ENCODE results near the gene GPR89B. TPM values are rescaled to one million over a fixed set of nuclear protein-coding genes. Genes with fewer than 3 reads are reported as not detected.

The GPR89B gene
- total and polyA plus RNA-seq, 2 of the 8 experiments (the other 6 are each of a cell fraction or from before 2014, with no cell fraction given), result 19.5 to 32.5 TPM

- H3K23ac ChIP-seq (ENCODE audit: insufficient read length), result no peak overlapping the region
- FAIRE-seq, result no peak
- H3K27me3 ChIP-seq (replicated peaks in 1 of 4; ENCODE audit: control insufficient read depth in 3 of 4, extremely low read depth in 1 of 4, insufficient read depth in 3 of 4, low read length in 3 of 4), result no peaks in the 10 kb centered on the region; a peak in 1 of 7 replicates
- no peak for TF ChIP-seq GABPA (IDR thresholded peaks at IDR 0.05; ENCODE audit: borderline replicate concordance, insufficient read depth, low read length)
- TF ChIP-seq RAD21 (IDR thresholded peaks at IDR 0.05 in 1 of 2, conservative IDR thresholded peaks at IDR 0.05 in 1 of 2; ENCODE audit: low read depth in 2 of 2, low read length in 2 of 2), result no peak
- TF ChIP-seq RNF2 (IDR thresholded peaks at IDR 0.05; ENCODE audit: borderline replicate concordance, low read depth, low read length, missing control alignments, poor library complexity, severe bottlenecking), result no peak
- TF ChIP-seq TCF12 (IDR thresholded peaks at IDR 0.05; ENCODE audit: low read depth, low read length), result no peak
- TF ChIP-seq TEAD4 (IDR thresholded peaks at IDR 0.05; ENCODE audit: low read depth, low read length), result no peak
- no peak for TF ChIP-seq RXRA (IDR thresholded peaks at IDR 0.05; ENCODE audit: insufficient read depth, low read depth, low read length)
- no peak for TF ChIP-seq USF2 (IDR thresholded peaks at IDR 0.05; ENCODE audit: low read length)
- TF ChIP-seq EP300 (IDR thresholded peaks at IDR 0.05; ENCODE audit: borderline replicate concordance in 1 of 2, low read depth in 2 of 2, low read length in 2 of 2), result no peak
- TF ChIP-seq CHD2 (IDR thresholded peaks at IDR 0.05; ENCODE audit: low read length), result no peak
- no peak for TF ChIP-seq POLR2AphosphoS5 (IDR thresholded peaks at IDR 0.05; ENCODE audit: low read depth, low read length)
- TF ChIP-seq SP4 (IDR thresholded peaks at IDR 0.05; ENCODE audit: low read length), result no peak
- no peak for TF ChIP-seq MAFK (IDR thresholded peaks at IDR 0.05; ENCODE audit: low read depth, low read length)
- TF ChIP-seq SRF (IDR thresholded peaks at IDR 0.05; ENCODE audit: low read depth, low read length), result no peak
Measured at GRCh38 chr1:147882535-147882934, 45.7 kb upstream of the GPR89B start.

More at GRCh38 chr1:147882535-147882934, 45.7 kb upstream of the GPR89B start:
- CTCF ChIA-PET (ENCODE audit: partially characterized antibody), result interaction anchor here (1.7 kb wide), 1 partner anchor 10 kb away, joined by 10 read pairs; no protein-coding TSS in a partner anchor
- H3K9ac ChIP-seq (replicated peaks in 1 of 4; ENCODE audit: extremely low read depth in 1 of 4, low read depth in 3 of 4, low read length in 3 of 4), result no peak overlapping the region
- no peak overlapping the region for H4K91ac ChIP-seq (replicated peaks; ENCODE audit: insufficient read length, low read length)
- POLR2A ChIA-PET (ENCODE audit: partially characterized antibody), result no interaction called here
- H4K20me1 ChIP-seq (replicated peaks in 1 of 2; ENCODE audit: control insufficient read depth in 1 of 2, insufficient read depth in 2 of 2, low read length in 2 of 2), result no peaks in the 10 kb centered on the region
- no peak overlapping the region for H2AFZ ChIP-seq (ENCODE audit: low read length)
- H4K5ac ChIP-seq (ENCODE audit: insufficient read length, low read depth, low read length), result no peak overlapping the region
- no peaks in the 10 kb centered on the region for H3K4me1 ChIP-seq (replicated peaks in 1 of 4; ENCODE audit: control insufficient read depth in 3 of 4, insufficient read depth in 4 of 4, low read length in 3 of 4)
- no peak for DNase-seq (ENCODE audit: low read depth in 1 of 2, low spot score in 2 of 2)
- H2AK5ac ChIP-seq (ENCODE audit: low read depth, low read length), result no peak overlapping the region
- H3K4me2 ChIP-seq (ENCODE audit: insufficient read depth in 1 of 2, low read depth in 2 of 2, low read length in 2 of 2), result no peak overlapping the region
- H3K14ac ChIP-seq (ENCODE audit: insufficient read length), result no peak overlapping the region
- no peak overlapping the region for H2BK20ac ChIP-seq (ENCODE audit: low read length)
- H3K79me2 ChIP-seq (ENCODE audit: control insufficient read depth in 1 of 2, insufficient read depth in 2 of 2, low read length in 2 of 2), result no peaks in the 10 kb centered on the region
- H3K27ac ChIP-seq (ENCODE audit: low read depth, low read length), result no peak overlapping the region
- no peak overlapping the region for H3K4ac ChIP-seq (replicated peaks; ENCODE audit: insufficient read length, low read depth, low read length)
- H2BK5ac ChIP-seq (ENCODE audit: low read depth, low read length), result no peak overlapping the region
- H3K36me3 ChIP-seq (ENCODE audit: control insufficient read depth in 2 of 4, insufficient read depth in 4 of 4, low read length in 3 of 4), result no peaks in the 10 kb centered on the region
- H3K4me3 ChIP-seq (ENCODE audit: extremely low read depth in 1 of 4, insufficient read depth in 2 of 4, low read depth in 3 of 4, low read length in 4 of 4), result no peak overlapping the region
- H2BK12ac ChIP-seq (ENCODE audit: low read depth, low read length), result no peak overlapping the region
- H3K9me3 ChIP-seq (ENCODE audit: insufficient read depth in 2 of 2, low read depth in 1 of 2, low read length in 1 of 2), result peaks cover 0 to 7% of the 10 kb centered on the region in 2 experiments; a peak in 2 of 4 replicates
- H3K18ac ChIP-seq (ENCODE audit: extremely low read depth, low read length), result no peak overlapping the region
- H3K79me1 ChIP-seq (ENCODE audit: low read depth, low read length), result no peaks in the 10 kb centered on the region
- H2BK120ac ChIP-seq (replicated peaks; ENCODE audit: low read depth, low read length), result no peak overlapping the region
- no peak overlapping the region for H3K56ac ChIP-seq (replicated peaks; ENCODE audit: insufficient read length, low read depth, low read length)
- no peak overlapping the region for H2BK15ac ChIP-seq (ENCODE audit: low read length)
- WGBS, 2 experiments (ENCODE audit: extremely low coverage in 1 of 2, insufficient coverage in 1 of 2, insufficient read length in 1 of 2, insufficient replicate concordance in 2 of 2, low coverage in 1 of 2, low lambda C conversion rate in 2 of 2, missing lambda C conversion rate in 1 of 2), result 89% methylated on average over 2 of the region's 2 CpGs; no CpG with 5 or more reads in 1 of the 2 experiments
- no peak overlapping the region for H4K8ac ChIP-seq (ENCODE audit: extremely low read depth, insufficient read depth, low read length)
- no peaks in the 10 kb centered on the region; the same call in 1 of the 2 replicates for H3K23me2 ChIP-seq (ENCODE audit: low read depth, low read length)
